A549 (cell line): ENCODE results near the gene MARCHF10.

Source experiments
- BHLHE40 ChIP-seq: IDR thresholded peaks from 2 replicates; pipeline ENCODE4 v1.6.1; 2012; ENCODE audit warnings: low read depth, low read length, inconsistent platforms
- CEBPB ChIP-seq, 2 experiments: fragments of >200 bp in 1 of 2; sonication (Bioruptor Twin) in 1 of 2; formaldehyde crosslinking in 1 of 2; IDR thresholded peaks; 2 replicates each; pipeline ENCODE4 v1.6.1; 2012 to 2016
- EP300 ChIP-seq, 2 experiments: fragments of >200 bp; sonication (Bioruptor Twin); formaldehyde crosslinking; IDR thresholded peaks; 2 replicates in 1 of 2; 3 replicates in 1 of 2; pipeline ENCODE4 v1.6.1; 2016 to 2017
- HMGXB4 ChIP-seq: fragments of 250-450 bp; sonication (Bioruptor Pico); IDR thresholded peaks from 2 replicates; pipeline ENCODE4 v1.5.0; 2021; ENCODE audit warnings: mild to moderate bottlenecking, moderate library complexity, borderline replicate concordance
- JUN ChIP-seq, 2 experiments: fragments of >200 bp; sonication (Bioruptor Twin); formaldehyde crosslinking; IDR thresholded peaks; 2 replicates in 1 of 2; 3 replicates in 1 of 2; pipeline ENCODE4 v1.6.1; 2016 to 2017
- NPAS2 ChIP-seq: fragments of 250-450 bp; sonication (Bioruptor Pico); IDR thresholded peaks from 2 replicates; pipeline ENCODE4 v1.8.0; 2022; ENCODE audit warnings: mild to moderate bottlenecking, moderate library complexity, borderline replicate concordance
- TF ChIP-seq, protein P1 (sequence below): fragments of >200 bp; sonication (Bioruptor Twin); formaldehyde crosslinking; IDR thresholded peaks from 3 replicates; pipeline ENCODE4 v1.5.1; 2016
- TF ChIP-seq, protein P2 (sequence below): fragments of 450-650 bp; IDR thresholded peaks from 2 replicates; pipeline ENCODE4 v1.6.1; 2014; ENCODE audit warnings: antibody characterized with exemption

DNA sequence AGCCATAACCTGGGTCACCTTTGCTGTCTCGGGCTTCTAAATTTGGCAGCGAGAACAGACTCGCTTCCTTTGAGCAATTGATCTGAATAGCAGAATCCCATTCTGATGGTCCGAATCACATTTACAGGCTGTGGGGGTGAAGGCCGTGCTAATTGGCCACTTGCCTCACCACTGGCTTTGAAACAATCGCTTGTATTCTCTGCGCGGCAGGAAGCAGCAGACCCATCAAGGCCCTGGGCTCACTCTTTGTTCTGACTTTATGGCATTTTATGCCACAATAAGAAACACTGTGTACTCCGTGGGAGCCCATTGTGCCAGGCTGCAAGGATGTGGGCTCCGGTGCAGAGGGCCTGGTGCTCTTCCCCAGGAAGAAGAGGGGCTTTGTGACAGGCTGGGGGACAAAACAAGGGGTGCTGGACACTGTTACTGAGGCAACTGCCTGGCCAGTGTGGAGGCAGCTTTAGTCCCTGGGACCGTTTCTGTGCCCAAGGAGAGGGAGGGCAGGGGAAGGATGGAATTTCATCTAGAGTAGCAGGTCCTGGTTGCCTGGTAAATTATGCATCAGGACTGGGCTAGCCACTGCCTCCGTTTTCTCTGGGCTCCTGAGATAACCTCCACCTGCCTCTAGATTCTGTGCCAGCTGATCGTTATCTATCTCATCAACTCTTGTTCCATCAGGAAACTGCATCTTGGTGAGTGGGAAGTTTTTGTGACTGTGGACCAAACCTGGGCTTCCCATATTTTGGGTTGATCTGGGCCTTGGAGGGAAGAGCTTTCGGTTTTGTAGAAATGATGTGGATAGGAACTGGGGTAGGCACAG is 102.1 kb downstream of the MARCHF10 start:
- TF ChIP-seq, protein P1, sequence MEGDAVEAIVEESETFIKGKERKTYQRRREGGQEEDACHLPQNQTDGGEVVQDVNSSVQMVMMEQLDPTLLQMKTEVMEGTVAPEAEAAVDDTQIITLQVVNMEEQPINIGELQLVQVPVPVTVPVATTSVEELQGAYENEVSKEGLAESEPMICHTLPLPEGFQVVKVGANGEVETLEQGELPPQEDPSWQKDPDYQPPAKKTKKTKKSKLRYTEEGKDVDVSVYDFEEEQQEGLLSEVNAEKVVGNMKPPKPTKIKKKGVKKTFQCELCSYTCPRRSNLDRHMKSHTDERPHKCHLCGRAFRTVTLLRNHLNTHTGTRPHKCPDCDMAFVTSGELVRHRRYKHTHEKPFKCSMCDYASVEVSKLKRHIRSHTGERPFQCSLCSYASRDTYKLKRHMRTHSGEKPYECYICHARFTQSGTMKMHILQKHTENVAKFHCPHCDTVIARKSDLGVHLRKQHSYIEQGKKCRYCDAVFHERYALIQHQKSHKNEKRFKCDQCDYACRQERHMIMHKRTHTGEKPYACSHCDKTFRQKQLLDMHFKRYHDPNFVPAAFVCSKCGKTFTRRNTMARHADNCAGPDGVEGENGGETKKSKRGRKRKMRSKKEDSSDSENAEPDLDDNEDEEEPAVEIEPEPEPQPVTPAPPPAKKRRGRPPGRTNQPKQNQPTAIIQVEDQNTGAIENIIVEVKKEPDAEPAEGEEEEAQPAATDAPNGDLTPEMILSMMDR: no peak
- TF ChIP-seq NPAS2 (CRISPR knock-in tag) (no peak), EP300 (IDR thresholded peaks at IDR 0.05) (no peak), BHLHE40 (no peak), CEBPB (IDR thresholded peaks at IDR 0.05) (no peak), JUN (IDR thresholded peaks at IDR 0.05) (no peak), HMGXB4 (CRISPR knock-in tag) (no peak)
- TF ChIP-seq, protein P2, sequence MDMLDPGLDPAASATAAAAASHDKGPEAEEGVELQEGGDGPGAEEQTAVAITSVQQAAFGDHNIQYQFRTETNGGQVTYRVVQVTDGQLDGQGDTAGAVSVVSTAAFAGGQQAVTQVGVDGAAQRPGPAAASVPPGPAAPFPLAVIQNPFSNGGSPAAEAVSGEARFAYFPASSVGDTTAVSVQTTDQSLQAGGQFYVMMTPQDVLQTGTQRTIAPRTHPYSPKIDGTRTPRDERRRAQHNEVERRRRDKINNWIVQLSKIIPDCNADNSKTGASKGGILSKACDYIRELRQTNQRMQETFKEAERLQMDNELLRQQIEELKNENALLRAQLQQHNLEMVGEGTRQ: no peak
